IMR-90 (cell line): ENCODE results near the gene GTPBP8. TPM values are rescaled to one million over a fixed set of nuclear protein-coding genes. Genes with fewer than 3 reads are reported as not detected.

Experiments
- ATAC-seq: fragments of 200-7000 bp; cut with Tn5 transposase; 2 replicates; pipeline ENCODE4 v1.9.1; 2020; ENCODE audit warnings: low read depth, mild to moderate bottlenecking, moderate library complexity
- BruUV-seq: library from RNA; stranded (reverse); fragments of 400-500 nt; replicated peaks from 2 replicates; lab custom pipeline; 2021; lab: Mats Ljungman, UMichigan
- CTCF ChIA-PET: fragments of 300-600 bp; formaldehyde crosslinking; extraction: SDS; loops from one replicate; lab custom pipeline; 2021; ENCODE audit warnings: antibody characterized with exemption; lab: Yijun Ruan, JAX
- POLR2A ChIA-PET: fragments of 300-600 bp; sonication (Branson Sonifier 250); formaldehyde crosslinking; loops from one replicate; lab custom pipeline; 2022; ENCODE audit warnings: antibody characterized with exemption; ENCODE audit not compliant: unreplicated experiment; lab: Charles Lee
- DNase-seq: peaks from one replicate; pipeline ENCODE4 v3.0.0; 2013
- H2AFZ ChIP-seq: replicated peaks from 2 replicates; pipeline ENCODE3; 2013; ENCODE audit warnings: low read length, mild to moderate bottlenecking; ENCODE audit not compliant: poor library complexity
- H2AK5ac ChIP-seq: 2 replicates; pipeline ENCODE4 v1.6.1; 2013; ENCODE audit warnings: low read depth, low read length, inconsistent platforms
- H2AK9ac ChIP-seq: replicated peaks from 2 replicates; pipeline ENCODE3; 2013; ENCODE audit warnings: mild to moderate bottlenecking, low read depth, low read length, moderate library complexity; ENCODE audit not compliant: poor library complexity
- H2BK120ac ChIP-seq: 2 replicates; pipeline ENCODE4 v1.6.1; 2013; ENCODE audit warnings: low read depth, low read length, inconsistent platforms
- H2BK15ac ChIP-seq: 3 replicates; pipeline ENCODE4 v1.6.1; 2013; ENCODE audit warnings: low read depth, low read length, inconsistent platforms
- H2BK20ac ChIP-seq: 2 replicates; pipeline ENCODE4 v1.6.1; 2013; ENCODE audit warnings: low read depth, mild to moderate bottlenecking, inconsistent platforms, low read length, moderate library complexity
- H2BK5ac ChIP-seq: 2 replicates; pipeline ENCODE4 v1.6.1; 2013; ENCODE audit warnings: mild to moderate bottlenecking, low read depth, low read length, inconsistent platforms; ENCODE audit not compliant: poor library complexity, severe bottlenecking
- H3K14ac ChIP-seq: replicated peaks from 2 replicates; pipeline ENCODE4 v1.6.1; 2013; ENCODE audit warnings: low read depth, low read length, inconsistent platforms
- H3K18ac ChIP-seq: 2 replicates; pipeline ENCODE4 v1.6.1; 2013; ENCODE audit warnings: low read depth, low read length, control low read depth
- H3K23ac ChIP-seq: 2 replicates; pipeline ENCODE4 v1.6.1; 2013; ENCODE audit warnings: low read depth, low read length, inconsistent platforms
- H3K27ac ChIP-seq: 2 replicates; pipeline ENCODE4 v1.5.1; 2013; ENCODE audit warnings: mild to moderate bottlenecking, control low read depth, low read length; ENCODE audit not compliant: insufficient read depth
- H3K27me3 ChIP-seq: 2 replicates; pipeline ENCODE4 v1.6.1; 2013; ENCODE audit warnings: low read length; ENCODE audit not compliant: control insufficient read depth, insufficient read depth
- H3K36me3 ChIP-seq: 2 replicates; pipeline ENCODE4 v1.6.1; 2013; ENCODE audit warnings: low read length, mixed read lengths; ENCODE audit not compliant: control insufficient read depth, insufficient read depth
- H3K4ac ChIP-seq: 2 replicates; pipeline ENCODE4 v1.6.1; 2013; ENCODE audit warnings: low read depth, low read length, inconsistent platforms
- H3K4me1 ChIP-seq: 2 replicates; pipeline ENCODE4 v1.6.1; 2013; ENCODE audit warnings: low read length, mixed read lengths; ENCODE audit not compliant: control insufficient read depth, insufficient read depth
- H3K4me2 ChIP-seq: 2 replicates; pipeline ENCODE4 v1.6.1; 2013; ENCODE audit warnings: low read depth, mild to moderate bottlenecking, control low read depth, low read length, moderate library complexity
- H3K4me3 ChIP-seq: 2 replicates; pipeline ENCODE4 v1.5.1; 2013; ENCODE audit warnings: low read depth, mild to moderate bottlenecking, control low read depth, low read length, moderate library complexity; ENCODE audit not compliant: insufficient read depth
- H3K56ac ChIP-seq: 2 replicates; pipeline ENCODE4 v1.6.1; 2013; ENCODE audit warnings: low read length, inconsistent platforms; ENCODE audit not compliant: insufficient read depth; ENCODE audit errors: extremely low read depth
- H3K79me1 ChIP-seq, 2 experiments: 2 replicates each; pipeline ENCODE4 v1.6.1; 2013; ENCODE audit warnings: low read length in 2 of 2, inconsistent platforms in 1 of 2, low read depth in 1 of 2
- H3K9ac ChIP-seq: 2 replicates; pipeline ENCODE4 v1.6.1; 2013; ENCODE audit warnings: low read depth, low read length, control low read depth
- H3K9me1 ChIP-seq: 2 replicates; pipeline ENCODE4 v1.6.1; 2013; ENCODE audit warnings: low read length, inconsistent platforms; ENCODE audit not compliant: insufficient read depth
- H3K9me3 ChIP-seq: 2 replicates; pipeline ENCODE4 v1.6.1; 2013; ENCODE audit warnings: low read length; ENCODE audit not compliant: control insufficient read depth, insufficient read depth
- H4K20me1 ChIP-seq: 2 replicates; pipeline ENCODE4 v1.6.1; 2013; ENCODE audit warnings: low read length, inconsistent platforms; ENCODE audit not compliant: insufficient read depth
- H4K5ac ChIP-seq: 2 replicates; pipeline ENCODE4 v1.6.1; 2013; ENCODE audit warnings: mild to moderate bottlenecking, low read depth, low read length, control low read depth
- H4K8ac ChIP-seq, 2 experiments: 2 replicates each; pipeline ENCODE4 v1.6.1; 2013; ENCODE audit warnings: low read depth in 2 of 2, low read length in 2 of 2, control low read depth in 1 of 2, inconsistent platforms in 1 of 2
- H4K91ac ChIP-seq: 2 replicates; pipeline ENCODE4 v1.6.1; 2013; ENCODE audit warnings: low read depth, low read length, inconsistent platforms; ENCODE audit not compliant: insufficient read depth
- CEBPB ChIP-seq: IDR thresholded peaks from 2 replicates; pipeline ENCODE4 v1.6.1; 2012; ENCODE audit warnings: low read depth, low read length, improper control_type of control experiment
- NFE2L2 ChIP-seq: fragments of 150-350 bp; IDR thresholded peaks from 2 replicates; pipeline ENCODE4 v1.6.1; 2016; ENCODE audit warnings: low read depth, mild to moderate bottlenecking, low read length
- RFX5 ChIP-seq: IDR thresholded peaks from 2 replicates; pipeline ENCODE4 v1.8.0; 2012; ENCODE audit warnings: low read depth, mild to moderate bottlenecking, low read length, moderate library complexity
- WGBS, 2 experiments: methylation state at CpG; one replicate each; pipeline versions ENCODE4 v1.1.5 to v1.1.7; 2013; ENCODE audit warnings: missing lambda C conversion rate in 2 of 2; ENCODE audit not compliant: insufficient read length in 1 of 2; ENCODE audit errors: extremely low coverage in 2 of 2; 5-methylcytosine and 5-hydroxymethylcytosine counted together
- dilution Hi-C: fragments of 300-500 bp; cut with HindIII; formaldehyde crosslinking; loops from one replicate; pipeline ENCODE4 v1.14.3; 2018; ENCODE audit warnings: low sequenced_read_pairs; ENCODE audit not compliant: unreplicated experiment
- in situ Hi-C: fragments of 300-500 bp; cut with MboI; formaldehyde crosslinking; loops from 3 replicates; pipeline ENCODE4 v1.14.3; 2019; ENCODE audit warnings: low sequenced_read_pairs, inconsistent platforms, mixed read lengths
- intact Hi-C: fragments of 100-400 bp; cut with micrococcal nuclease; formaldehyde crosslinking; loops from 2 replicates; pipeline ENCODE4 v1.10.0; 2022
- polyA plus RNA-seq, 3 experiments: library from polyadenylated mRNA; depleted of rRNA; stranded (reverse); fragments of >200 nt; gene quantifications; 2 replicates each; pipeline ENCODE4 v1.2.3, GENCODE V29; 2012; ENCODE audit warnings: low replicate concordance in 1 of 3
- total RNA-seq: library from RNA; depleted of rRNA; stranded (reverse); fragments of >200 nt; gene quantifications from 2 replicates; pipeline ENCODE4 v1.2.3, GENCODE V29; 2012

The GTPBP8 gene
- total and polyA plus RNA-seq, 2 of the 4 experiments (the other 2 are of a cell fraction): 15.4 to 23.9 TPM

DNA sequence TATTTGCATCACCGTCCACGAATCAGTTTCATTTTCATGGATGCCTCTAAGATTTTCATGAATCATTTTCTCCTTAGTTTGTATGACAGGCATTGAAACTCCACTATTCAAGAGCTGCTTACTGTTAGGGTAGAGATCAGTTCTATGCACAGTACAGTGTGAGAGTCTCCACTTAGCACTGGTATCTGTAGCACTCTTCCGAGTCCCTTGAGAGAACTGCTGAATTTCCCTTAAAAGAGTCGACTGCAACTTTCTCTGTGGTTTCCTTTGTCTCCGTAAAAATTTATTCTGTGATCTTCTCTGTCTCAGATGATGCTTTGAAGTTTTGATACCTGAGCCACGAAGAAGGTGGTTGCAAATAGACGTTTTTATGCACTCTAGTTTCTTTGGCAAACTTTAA is 14.8 kb downstream of the GTPBP8 start:
- Histone ChIP-seq H3K4me1 (peaks cover 2% of the 10 kb centered on the region; the same call in 1 of the 2 replicates), H3K27ac (no peak overlapping the region), H3K9me1 (peaks cover 7% of the 10 kb centered on the region; the same call in 1 of the 2 replicates), H3K4me3 (no peak overlapping the region), H3K9me3 (no peaks in the 10 kb centered on the region), H3K23ac (no peak overlapping the region), H3K27me3 (no peaks in the 10 kb centered on the region), H4K8ac (no peak overlapping the region), H3K14ac (no peak overlapping the region), H2BK120ac (no peak overlapping the region), H3K56ac (no peak overlapping the region), H4K20me1 (no peaks in the 10 kb centered on the region), H3K79me1 (peaks cover 30% of the 10 kb centered on the region in 2 experiments), H2AFZ (no peak overlapping the region), H3K9ac (no peak overlapping the region), H3K4me2 (no peak overlapping the region), H2BK20ac (no peak overlapping the region), H2AK5ac (no peak overlapping the region), H2AK9ac (no peak overlapping the region), H3K18ac (no peak overlapping the region), H2BK5ac (no peak overlapping the region), H4K91ac (no peak overlapping the region), H4K5ac (no peak overlapping the region), H3K36me3 (peaks cover 31% of the 10 kb centered on the region), H2BK15ac (no peak overlapping the region), H3K4ac (no peak overlapping the region)
- no TSS peak for BruUV-seq
- in situ Hi-C loops (no loop called here), dilution Hi-C loops (no loop called here), intact Hi-C loops (no loop called here)
- no peak for ATAC-seq
- ChIA-PET CTCF (no interaction called here), POLR2A (no interaction called here)
- WGBS, 2 experiments: 95% methylated on average over 3 of the region's 7 CpGs; no CpG with 5 or more reads in 1 of the 2 experiments
- TF ChIP-seq RFX5: no peak
- no peak for TF ChIP-seq CEBPB
- no peak for TF ChIP-seq NFE2L2
- no peak for DNase-seq
